Glutamatergic neuron (in vitro differentiated cells): ENCODE measurements around the gene FAT4. TPM values are rescaled to one million over a fixed set of nuclear protein-coding genes. Genes with fewer than 3 reads are reported as not detected.

ENCODE experiments used
- DNase-seq: peaks from one replicate; pipeline ENCODE4 v3.0.0; 2022
- H3K27ac Mint-ChIP-seq: one replicate; pipeline ENCODE4 v1.8.0; 2020; ENCODE audit warnings: mild to moderate bottlenecking, mixed read lengths, inconsistent platforms; ENCODE audit not compliant: unreplicated experiment
- H3K27me3 Mint-ChIP-seq: one replicate; pipeline ENCODE4 v1.8.0; 2020; ENCODE audit warnings: mild to moderate bottlenecking, moderate library complexity, mixed read lengths, inconsistent platforms; ENCODE audit not compliant: unreplicated experiment
- H3K36me3 Mint-ChIP-seq: one replicate; pipeline ENCODE4 v1.8.0; 2020; ENCODE audit warnings: mild to moderate bottlenecking, mixed read lengths, inconsistent platforms; ENCODE audit not compliant: unreplicated experiment
- H3K4me1 Mint-ChIP-seq: one replicate; pipeline ENCODE4 v1.8.0; 2020; ENCODE audit warnings: mild to moderate bottlenecking, low read depth, mixed read lengths, inconsistent platforms; ENCODE audit not compliant: unreplicated experiment
- H3K4me3 Mint-ChIP-seq: one replicate; pipeline ENCODE4 v1.8.0; 2020; ENCODE audit warnings: mild to moderate bottlenecking, mixed read lengths, inconsistent platforms; ENCODE audit not compliant: unreplicated experiment
- H3K9me3 Mint-ChIP-seq: one replicate; pipeline ENCODE4 v1.8.0; 2020; ENCODE audit warnings: mild to moderate bottlenecking, moderate library complexity, mixed read lengths, inconsistent platforms; ENCODE audit not compliant: unreplicated experiment
- CTCF ChIP-seq: fragments of 200-600 bp; sonication (generic); IDR thresholded peaks from one replicate; pipeline ENCODE4 v1.5.0; 2021; ENCODE audit not compliant: partially characterized antibody, unreplicated experiment
- total RNA-seq: library from RNA; stranded (reverse); fragmentation: NEBNext Ultra II Directional; extraction: Animal tissue kit (Norgen Biotek cat#: 25700); gene quantifications from one replicate; pipeline ENCODE4 v1.2.1, GENCODE V29; 2021; ENCODE audit not compliant: unreplicated experiment

The FAT4 gene
- total RNA-seq, 1 donor from 2014 or later, result 6.8 TPM

- H3K4me3 Mint-ChIP-seq, result no peak overlapping the region
- H3K36me3 Mint-ChIP-seq, result no peaks in the 10 kb centered on the region
- H3K9me3 Mint-ChIP-seq, result no peaks in the 10 kb centered on the region
- H3K27me3 Mint-ChIP-seq, result no peaks in the 10 kb centered on the region
- no peak for TF ChIP-seq CTCF
- H3K4me1 Mint-ChIP-seq, result no peaks in the 10 kb centered on the region
- H3K27ac Mint-ChIP-seq, result no peak overlapping the region
- no peak for DNase-seq
These were observed 41.0 kb downstream of the FAT4 start for GRCh38 chr4:125355791-125356190.

- H3K36me3 Mint-ChIP-seq, result no peaks in the 10 kb centered on the region
- TF ChIP-seq CTCF, result no peak
- no peak overlapping the region for H3K4me3 Mint-ChIP-seq
- H3K27ac Mint-ChIP-seq, result no peak overlapping the region
- H3K27me3 Mint-ChIP-seq, result no peaks in the 10 kb centered on the region
- H3K4me1 Mint-ChIP-seq, result no peaks in the 10 kb centered on the region
- DNase-seq, result no peak
- H3K9me3 Mint-ChIP-seq, result no peaks in the 10 kb centered on the region
These were observed 42.9 kb downstream of the FAT4 start for GRCh38 chr4:125357675-125358074.

GRCh38 chr4:125358453-125358852, 43.7 kb downstream of the FAT4 start:
- H3K4me3 Mint-ChIP-seq, result no peak overlapping the region
- H3K4me1 Mint-ChIP-seq, result no peaks in the 10 kb centered on the region

GRCh38 chr4:125359363-125359762, 44.6 kb downstream of the FAT4 start:
- peaks cover 2% of the 10 kb centered on the region for H3K27me3 Mint-ChIP-seq
- no peaks in the 10 kb centered on the region for H3K36me3 Mint-ChIP-seq
- no peak overlapping the region for H3K4me3 Mint-ChIP-seq
- no peaks in the 10 kb centered on the region for H3K4me1 Mint-ChIP-seq
- no peak for TF ChIP-seq CTCF
- no peak overlapping the region for H3K27ac Mint-ChIP-seq
- DNase-seq, result no peak
- no peaks in the 10 kb centered on the region for H3K9me3 Mint-ChIP-seq

More at GRCh38 chr4:125358453-125358852, 43.7 kb downstream of the FAT4 start:
- Mint-ChIP-seq H3K27me3 (no peaks in the 10 kb centered on the region), H3K36me3 (no peaks in the 10 kb centered on the region), H3K9me3 (no peaks in the 10 kb centered on the region), H3K27ac (no peak overlapping the region)
- DNase-seq, result no peak
- no peak for TF ChIP-seq CTCF

GRCh38 chr4:125359960-125360634, 45.3 kb downstream of the FAT4 start:
- no peaks in the 10 kb centered on the region for H3K9me3 Mint-ChIP-seq
- H3K4me3 Mint-ChIP-seq, result no peak overlapping the region
- no peak for DNase-seq
- no peak overlapping the region for H3K27ac Mint-ChIP-seq
- no peaks in the 10 kb centered on the region for H3K36me3 Mint-ChIP-seq
- no peaks in the 10 kb centered on the region for H3K4me1 Mint-ChIP-seq
- peaks cover 2% of the 10 kb centered on the region for H3K27me3 Mint-ChIP-seq
- no peak for TF ChIP-seq CTCF
